Measurements from ENCODE around the gene MACF1. TPM values are rescaled to one million over a fixed set of nuclear protein-coding genes. Genes with fewer than 3 reads are reported as not detected.

MACF1 gene
- total RNA-seq, 3 donors from 2014 or later = 279 to 350 (median 325) TPM

DNA sequence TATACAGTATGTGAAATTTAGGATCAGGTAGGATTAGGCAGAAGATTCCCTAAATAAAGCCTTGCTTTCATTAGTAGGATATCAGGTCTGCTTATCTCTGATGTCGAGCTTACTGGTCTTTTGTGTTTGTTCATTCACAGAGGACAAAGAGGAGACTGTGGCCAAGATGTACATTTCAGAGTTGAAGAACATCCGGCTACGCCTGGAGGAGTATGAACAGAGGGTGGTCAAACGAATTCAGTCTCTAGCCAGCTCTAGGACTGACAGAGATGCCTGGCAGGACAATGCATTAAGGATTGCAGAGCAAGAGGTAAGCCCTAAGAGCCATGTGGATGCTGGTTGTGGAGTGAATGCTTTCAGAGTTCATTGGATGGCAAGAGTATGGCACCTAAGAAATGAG, 106.2 kb downstream of the MACF1 start:
- Histone ChIP-seq H3K9me3 (no peaks in the 10 kb centered on the region), H3K4me1 (no peaks in the 10 kb centered on the region), H3K27ac (no peak overlapping the region), H3K27me3 (no peaks in the 10 kb centered on the region), H3K36me3 (peaks cover 9% of the 10 kb centered on the region), H3K4me3 (no peak overlapping the region)
- TF ChIP-seq POLR2A (IDR thresholded peaks at IDR 0.05) (no peak), POLR2AphosphoS5 (IDR thresholded peaks at IDR 0.05) (no peak)
- TF ChIP-seq, protein P1, sequence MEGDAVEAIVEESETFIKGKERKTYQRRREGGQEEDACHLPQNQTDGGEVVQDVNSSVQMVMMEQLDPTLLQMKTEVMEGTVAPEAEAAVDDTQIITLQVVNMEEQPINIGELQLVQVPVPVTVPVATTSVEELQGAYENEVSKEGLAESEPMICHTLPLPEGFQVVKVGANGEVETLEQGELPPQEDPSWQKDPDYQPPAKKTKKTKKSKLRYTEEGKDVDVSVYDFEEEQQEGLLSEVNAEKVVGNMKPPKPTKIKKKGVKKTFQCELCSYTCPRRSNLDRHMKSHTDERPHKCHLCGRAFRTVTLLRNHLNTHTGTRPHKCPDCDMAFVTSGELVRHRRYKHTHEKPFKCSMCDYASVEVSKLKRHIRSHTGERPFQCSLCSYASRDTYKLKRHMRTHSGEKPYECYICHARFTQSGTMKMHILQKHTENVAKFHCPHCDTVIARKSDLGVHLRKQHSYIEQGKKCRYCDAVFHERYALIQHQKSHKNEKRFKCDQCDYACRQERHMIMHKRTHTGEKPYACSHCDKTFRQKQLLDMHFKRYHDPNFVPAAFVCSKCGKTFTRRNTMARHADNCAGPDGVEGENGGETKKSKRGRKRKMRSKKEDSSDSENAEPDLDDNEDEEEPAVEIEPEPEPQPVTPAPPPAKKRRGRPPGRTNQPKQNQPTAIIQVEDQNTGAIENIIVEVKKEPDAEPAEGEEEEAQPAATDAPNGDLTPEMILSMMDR (IDR thresholded peaks at IDR 0.05) = no peak
- intact Hi-C loops (cut with DNase I; ENCODE audit: low total_unique reads) = no loop called here
- DNase-seq (ENCODE audit: low spot score in 2 of 2) = no peak

DNA sequence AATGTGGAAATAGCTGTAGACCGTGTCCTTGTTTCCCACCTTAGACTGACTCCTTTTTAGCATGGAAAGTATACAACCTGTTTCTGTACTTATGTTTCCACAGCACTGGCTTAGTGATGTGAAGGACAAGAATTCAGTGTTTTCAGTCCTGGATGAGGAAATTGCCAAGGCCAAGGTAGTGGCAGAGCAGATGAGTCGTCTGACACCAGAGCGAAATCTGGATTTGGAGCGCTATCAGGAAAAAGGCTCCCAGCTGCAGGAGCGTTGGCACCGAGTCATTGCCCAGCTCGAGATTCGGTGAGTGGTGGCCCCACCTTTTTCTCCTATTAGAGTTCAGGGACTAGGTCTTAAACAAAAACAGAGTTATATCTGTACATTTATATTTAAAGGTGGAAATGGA, 112.6 kb downstream of the MACF1 start:
- no peaks in the 10 kb centered on the region for H3K36me3 ChIP-seq
- H3K9me3 ChIP-seq = no peaks in the 10 kb centered on the region
- intact Hi-C loops (cut with DNase I; ENCODE audit: low total_unique reads) = no loop called here
- H3K27ac ChIP-seq = no peak overlapping the region
- no peak for DNase-seq (ENCODE audit: low spot score in 2 of 2)
- H3K27me3 ChIP-seq = no peaks in the 10 kb centered on the region
- TF ChIP-seq, protein P1 (IDR thresholded peaks at IDR 0.05) = no peak
- TF ChIP-seq POLR2AphosphoS5 (IDR thresholded peaks at IDR 0.05) = no peak
- no peak for TF ChIP-seq POLR2A (IDR thresholded peaks at IDR 0.05)
- no peak overlapping the region for H3K4me3 ChIP-seq
- no peaks in the 10 kb centered on the region for H3K4me1 ChIP-seq

DNA sequence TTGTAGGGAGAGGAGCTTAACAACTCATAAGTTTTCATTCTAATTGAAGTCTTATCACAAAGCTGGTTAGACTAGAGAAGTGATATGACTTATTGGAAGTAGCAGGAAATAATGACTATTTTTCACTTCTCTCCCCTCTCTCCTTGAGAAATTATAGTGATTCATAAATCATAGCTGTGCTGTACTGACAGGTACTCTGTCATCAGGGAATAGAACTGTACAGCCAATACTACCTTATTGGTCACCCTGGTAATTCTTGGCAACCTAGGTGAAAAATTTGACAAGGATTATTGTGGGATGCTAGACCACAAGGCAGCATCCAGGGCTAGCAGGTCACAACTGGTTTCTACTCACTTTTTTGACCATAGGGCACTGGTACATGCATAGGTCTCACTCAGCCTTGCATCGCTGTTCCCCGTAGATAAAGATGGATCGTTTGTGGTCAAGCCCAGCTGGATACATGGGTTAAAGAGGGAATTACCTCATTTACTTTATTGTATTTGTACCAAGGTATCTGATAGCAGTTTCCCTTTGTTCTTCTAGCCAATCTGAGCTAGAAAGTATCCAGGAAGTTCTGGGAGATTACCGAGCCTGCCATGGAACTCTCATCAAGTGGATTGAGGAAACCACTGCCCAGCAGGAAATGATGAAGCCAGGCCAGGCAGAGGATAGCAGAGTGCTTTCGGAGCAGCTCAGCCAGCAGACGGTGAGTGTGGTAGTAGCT, 113.6 kb downstream of the MACF1 start:
- intact Hi-C loops (cut with DNase I; ENCODE audit: low total_unique reads) = no loop called here
- Histone ChIP-seq H3K36me3 (peaks cover 8% of the 10 kb centered on the region), H3K4me3 (no peak overlapping the region), H3K4me1 (no peaks in the 10 kb centered on the region), H3K27me3 (no peaks in the 10 kb centered on the region), H3K9me3 (no peaks in the 10 kb centered on the region), H3K27ac (peak overlapping the region in 1 of 2 donors; percentile 8)
- no peak for DNase-seq (ENCODE audit: low spot score in 2 of 2)
- TF ChIP-seq, protein P1 (IDR thresholded peaks at IDR 0.05) = no peak
- no peak for TF ChIP-seq POLR2A (IDR thresholded peaks at IDR 0.05)

DNA sequence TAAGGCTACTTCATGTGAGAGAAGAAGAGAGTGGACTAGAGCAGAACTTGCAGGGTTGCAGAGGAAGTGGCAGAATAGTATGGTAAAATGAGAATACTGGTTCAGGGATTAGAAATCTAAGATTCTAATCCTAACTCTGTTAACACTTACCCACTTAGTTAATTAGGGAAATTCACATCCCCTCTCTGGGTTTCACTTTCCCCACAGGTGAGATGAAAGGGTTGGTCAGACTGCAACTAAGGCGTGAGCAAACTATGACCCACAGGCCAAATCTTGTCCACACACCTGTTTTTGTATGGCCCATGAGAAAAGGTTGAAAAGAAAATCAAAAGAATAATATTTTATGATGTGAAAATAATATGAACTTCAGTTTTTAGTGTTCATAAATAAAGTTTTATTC, 117.5 kb downstream of the MACF1 start:
- no peaks in the 10 kb centered on the region for H3K9me3 ChIP-seq
- H3K36me3 ChIP-seq = peaks cover 10% of the 10 kb centered on the region
- no peaks in the 10 kb centered on the region for H3K4me1 ChIP-seq
- H3K27ac ChIP-seq = no peak overlapping the region
- TF ChIP-seq, protein P1 (IDR thresholded peaks at IDR 0.05) = no peak
- TF ChIP-seq POLR2A (IDR thresholded peaks at IDR 0.05) = no peak
- TF ChIP-seq POLR2AphosphoS5 (IDR thresholded peaks at IDR 0.05) = no peak
- no peak for DNase-seq (ENCODE audit: low spot score in 2 of 2)
- intact Hi-C loops (cut with DNase I; ENCODE audit: low total_unique reads) = no loop called here
- no peaks in the 10 kb centered on the region for H3K27me3 ChIP-seq
- no peak overlapping the region for H3K4me3 ChIP-seq

DNA sequence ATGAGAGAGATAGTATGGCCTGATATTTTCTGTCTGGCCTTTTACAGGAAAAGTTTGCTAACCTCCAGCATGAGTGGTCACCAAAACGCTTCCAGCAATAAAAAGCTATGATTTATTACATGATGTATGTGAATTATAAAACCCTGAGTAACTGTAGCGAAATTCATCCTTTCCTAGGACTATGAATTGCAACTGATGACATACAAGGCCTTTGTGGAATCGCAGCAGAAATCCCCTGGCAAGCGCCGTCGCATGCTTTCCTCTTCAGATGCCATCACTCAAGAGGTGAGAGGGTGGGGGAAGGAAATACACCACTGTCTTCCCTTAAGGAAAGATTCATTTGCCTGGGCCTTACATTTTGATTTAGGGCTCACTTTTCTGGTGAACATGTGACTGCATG, 117.9 kb downstream of the MACF1 start:
- Histone ChIP-seq H3K27me3 (no peaks in the 10 kb centered on the region), H3K9me3 (no peaks in the 10 kb centered on the region), H3K4me3 (no peak overlapping the region), H3K4me1 (no peaks in the 10 kb centered on the region), H3K36me3 (peaks cover 10% of the 10 kb centered on the region), H3K27ac (no peak overlapping the region)
- intact Hi-C loops (cut with DNase I; ENCODE audit: low total_unique reads) = no loop called here
- no peak for DNase-seq (ENCODE audit: low spot score in 2 of 2)
- TF ChIP-seq, protein P1 (IDR thresholded peaks at IDR 0.05) = no peak
- TF ChIP-seq POLR2AphosphoS5 (IDR thresholded peaks at IDR 0.05) (no peak), POLR2A (IDR thresholded peaks at IDR 0.05) (no peak)

Measured in breast epithelium (tissue), 4 donors.